DND-41 (cell line): ENCODE measurements around the gene LARP6.

ENCODE experiments used
- EZH2 ChIP-seq: IDR thresholded peaks from 3 replicates; pipeline ENCODE4 v1.6.1; 2012; ENCODE audit warnings: borderline replicate concordance, low read depth, mild to moderate bottlenecking, moderate library complexity, low read length, inconsistent platforms; ENCODE audit not compliant: severe bottlenecking
- TF ChIP-seq, protein P1 (sequence below): IDR thresholded peaks from 2 replicates; pipeline ENCODE4 v1.5.1; 2012; ENCODE audit warnings: borderline replicate concordance, low read length, moderate library complexity, mild to moderate bottlenecking; ENCODE audit not compliant: poor library complexity, severe bottlenecking; ENCODE audit errors: extremely low read depth

DNA sequence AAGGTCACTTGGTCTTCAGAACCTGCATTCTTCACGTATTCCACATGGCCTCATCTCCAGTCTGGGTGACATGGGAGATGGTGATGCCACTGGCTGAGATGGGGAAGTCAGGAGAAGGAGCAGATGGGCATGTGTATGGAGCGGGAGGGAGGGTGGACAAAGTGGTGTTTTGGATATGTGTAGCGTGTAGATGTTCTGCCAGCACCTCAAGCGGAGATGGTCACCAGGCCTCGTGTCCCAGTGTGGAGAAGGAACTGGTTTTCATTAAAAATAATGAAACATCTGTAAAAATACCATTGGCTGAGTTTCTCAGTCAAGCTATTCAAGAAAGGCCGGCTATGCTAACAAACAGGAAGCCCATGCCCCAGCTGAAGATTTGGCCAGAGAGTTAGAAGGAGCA lies 26.2 kb downstream of the LARP6 start:
- TF ChIP-seq, protein P1, sequence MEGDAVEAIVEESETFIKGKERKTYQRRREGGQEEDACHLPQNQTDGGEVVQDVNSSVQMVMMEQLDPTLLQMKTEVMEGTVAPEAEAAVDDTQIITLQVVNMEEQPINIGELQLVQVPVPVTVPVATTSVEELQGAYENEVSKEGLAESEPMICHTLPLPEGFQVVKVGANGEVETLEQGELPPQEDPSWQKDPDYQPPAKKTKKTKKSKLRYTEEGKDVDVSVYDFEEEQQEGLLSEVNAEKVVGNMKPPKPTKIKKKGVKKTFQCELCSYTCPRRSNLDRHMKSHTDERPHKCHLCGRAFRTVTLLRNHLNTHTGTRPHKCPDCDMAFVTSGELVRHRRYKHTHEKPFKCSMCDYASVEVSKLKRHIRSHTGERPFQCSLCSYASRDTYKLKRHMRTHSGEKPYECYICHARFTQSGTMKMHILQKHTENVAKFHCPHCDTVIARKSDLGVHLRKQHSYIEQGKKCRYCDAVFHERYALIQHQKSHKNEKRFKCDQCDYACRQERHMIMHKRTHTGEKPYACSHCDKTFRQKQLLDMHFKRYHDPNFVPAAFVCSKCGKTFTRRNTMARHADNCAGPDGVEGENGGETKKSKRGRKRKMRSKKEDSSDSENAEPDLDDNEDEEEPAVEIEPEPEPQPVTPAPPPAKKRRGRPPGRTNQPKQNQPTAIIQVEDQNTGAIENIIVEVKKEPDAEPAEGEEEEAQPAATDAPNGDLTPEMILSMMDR: no peak
- no peak for TF ChIP-seq EZH2
